ENCODE measurements around the gene GMPPA. TPM values are rescaled to one million over a fixed set of nuclear protein-coding genes. Genes with fewer than 3 reads are reported as not detected.

GMPPA gene
- total RNA-seq, 1 donor from 2014 or later = 54.0 TPM

DNA sequence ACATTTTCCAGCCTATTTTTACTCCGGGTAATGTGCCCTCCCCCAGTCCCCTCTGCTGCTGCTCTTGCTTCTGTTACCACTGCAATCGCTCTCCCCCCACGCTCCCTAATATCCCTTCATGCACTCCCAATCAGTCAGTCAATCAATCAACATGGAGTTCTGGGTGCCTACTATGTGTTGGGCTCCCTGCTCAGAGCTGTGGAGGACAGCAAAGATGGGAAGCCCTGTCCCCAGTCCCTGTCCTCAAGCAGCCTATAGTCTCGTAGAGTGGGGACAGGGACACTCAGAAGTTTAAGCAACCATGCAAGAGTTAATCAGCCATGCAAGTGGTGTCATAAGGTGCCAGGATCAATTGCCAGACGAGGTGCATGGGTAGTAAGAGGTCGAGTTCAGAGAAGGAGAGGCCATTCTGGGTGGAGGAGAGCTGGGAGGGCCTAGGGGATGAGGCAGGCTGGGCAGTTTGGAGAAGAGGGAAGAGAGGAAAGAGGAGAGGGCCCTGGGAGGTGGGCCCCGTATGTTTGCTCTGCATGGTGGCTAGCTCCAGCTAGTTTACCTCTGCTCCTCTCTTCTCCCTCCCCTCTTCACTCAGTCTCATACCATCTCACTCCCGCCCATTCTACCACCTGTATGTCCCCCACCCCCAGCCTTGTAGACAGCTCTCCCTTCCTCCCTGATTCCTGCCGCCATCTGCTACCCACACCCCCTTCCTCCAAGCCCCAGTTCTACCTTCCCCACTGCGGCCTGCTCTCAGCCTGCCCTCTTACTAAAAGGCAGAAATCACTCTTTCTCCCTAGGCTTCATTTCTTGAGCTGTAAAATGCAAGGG, 19.5 kb downstream of the GMPPA start:
- intact Hi-C loops (cut with micrococcal nuclease) = no loop called here

DNA sequence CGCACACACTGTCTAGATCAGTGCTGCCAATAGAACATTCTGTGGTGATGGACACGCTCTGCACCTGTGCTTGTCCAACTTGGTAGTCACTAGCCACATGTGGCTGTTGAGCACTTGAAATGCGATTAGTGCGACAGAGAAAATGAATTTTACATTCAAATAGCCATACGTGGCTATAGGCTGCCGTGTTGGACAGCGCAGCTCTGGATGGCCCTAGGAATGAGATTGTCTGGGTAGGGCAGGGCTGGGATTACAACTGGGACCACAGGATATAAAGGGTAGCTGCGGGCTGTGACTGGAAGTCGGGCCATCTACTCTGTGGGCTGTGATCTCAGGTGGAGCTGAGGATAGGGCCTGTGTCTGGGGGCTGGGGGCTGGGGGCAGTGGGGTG, 20.8 kb downstream of the GMPPA start:
- intact Hi-C loops (cut with micrococcal nuclease) = no loop called here

DNA sequence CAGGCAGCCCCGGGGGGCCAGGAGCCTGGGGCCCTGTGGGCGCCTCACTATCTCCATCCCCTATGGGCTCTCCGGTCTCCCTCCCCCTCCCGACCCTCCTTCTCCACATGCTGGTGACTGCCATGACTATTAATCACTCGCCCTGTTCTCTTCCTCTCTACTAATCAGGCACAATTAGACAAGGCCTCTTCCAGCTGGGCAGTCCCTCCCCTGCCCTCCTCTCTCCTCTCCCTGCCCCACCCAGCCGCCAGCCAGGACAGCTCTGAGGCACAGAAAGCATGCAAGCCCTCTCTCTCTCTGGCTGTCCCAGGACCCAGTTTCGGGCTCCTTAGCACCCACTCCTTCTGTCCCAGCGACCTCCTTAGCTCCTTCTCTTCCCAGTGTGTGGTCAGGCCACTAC, 21.4 kb downstream of the GMPPA start:
- intact Hi-C loops (cut with micrococcal nuclease) = no loop called here

DNA sequence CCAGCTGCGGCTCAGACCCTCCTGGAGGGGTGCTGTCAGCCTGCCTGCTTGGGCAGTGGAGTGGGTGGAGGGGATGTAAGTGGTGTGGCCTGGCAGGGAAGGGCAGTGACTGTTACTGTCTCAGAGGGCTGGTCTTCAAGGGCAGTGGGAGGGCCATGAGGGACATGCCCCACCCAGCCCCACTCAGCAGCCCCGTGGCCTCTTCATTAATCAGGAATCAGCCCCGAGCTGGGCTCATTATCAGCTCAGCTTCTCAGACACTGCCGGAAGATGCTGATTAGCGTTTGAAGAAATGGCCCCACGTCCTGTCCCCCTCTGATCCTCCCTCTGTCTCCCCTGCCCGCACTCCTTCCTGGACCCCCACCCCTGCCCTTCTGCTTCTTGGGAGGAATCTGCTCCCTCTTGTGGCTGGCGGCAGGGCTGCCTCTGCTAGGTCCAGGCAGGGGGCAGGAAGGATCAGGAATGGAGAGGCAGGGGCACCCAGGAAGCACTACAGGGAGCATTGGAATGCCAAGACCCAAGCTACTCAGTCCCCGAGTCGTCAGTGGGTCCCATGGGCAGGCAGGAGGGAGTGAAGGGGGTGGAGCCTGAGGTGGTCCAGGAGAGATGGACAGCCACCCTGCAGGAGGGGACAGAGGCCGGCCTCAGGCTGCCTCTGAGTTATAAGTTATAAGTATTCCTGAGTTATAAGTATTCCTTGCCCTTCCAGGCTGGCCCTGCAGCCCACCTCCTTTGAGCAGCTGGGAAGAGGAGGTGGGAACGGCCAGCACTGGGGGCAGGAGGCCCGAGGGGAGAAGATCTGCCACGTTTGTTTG, 22.6 kb downstream of the GMPPA start:
- intact Hi-C loops (cut with micrococcal nuclease) = no loop called here

DNA sequence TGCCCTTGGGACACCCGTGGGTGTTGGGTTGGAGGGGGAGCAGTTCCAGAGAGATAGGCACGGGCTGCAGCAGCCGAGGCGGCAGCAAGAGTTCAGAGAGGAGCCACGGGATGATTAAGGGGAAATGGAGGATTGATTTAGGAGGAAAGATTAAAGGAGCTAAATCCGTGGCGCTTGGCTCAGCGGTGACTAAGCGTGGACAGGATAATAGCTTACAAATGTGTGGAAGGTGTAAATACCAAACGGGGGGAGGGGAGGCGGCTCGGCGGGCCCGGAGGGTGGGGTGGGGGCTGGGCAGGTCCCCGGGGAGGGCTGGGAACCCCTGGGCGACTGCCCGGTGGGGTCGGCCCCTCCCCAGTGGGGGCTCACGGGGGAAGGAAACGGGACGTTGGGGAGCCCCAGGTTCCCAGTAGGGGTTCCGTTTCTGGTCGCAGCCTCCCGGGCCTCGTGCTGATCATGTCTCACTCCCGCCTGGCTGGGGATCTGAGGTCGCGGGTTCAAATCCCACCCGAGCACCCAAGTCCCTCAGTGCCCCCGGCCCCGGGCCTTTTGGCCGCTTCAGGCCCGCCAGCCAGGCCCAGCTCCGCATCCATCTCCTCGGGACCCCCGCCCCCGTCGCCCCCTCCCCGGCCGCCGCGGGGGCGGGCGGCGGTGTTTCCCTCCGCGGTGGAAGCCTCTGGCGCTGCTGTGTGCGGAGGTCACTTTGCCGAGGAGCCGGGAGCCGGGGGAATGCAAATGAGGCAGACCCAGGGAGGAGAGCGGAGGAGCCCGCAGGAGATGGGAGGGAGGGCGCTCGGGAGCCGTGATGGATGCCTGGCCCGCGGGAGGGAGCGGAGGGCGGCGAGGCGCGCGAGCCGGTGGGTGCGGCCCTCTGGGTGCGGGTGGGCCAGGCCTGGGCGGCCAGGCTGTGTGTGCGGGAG, 23.7 kb downstream of the GMPPA start:
- intact Hi-C loops (cut with micrococcal nuclease) = no loop called here

DNA sequence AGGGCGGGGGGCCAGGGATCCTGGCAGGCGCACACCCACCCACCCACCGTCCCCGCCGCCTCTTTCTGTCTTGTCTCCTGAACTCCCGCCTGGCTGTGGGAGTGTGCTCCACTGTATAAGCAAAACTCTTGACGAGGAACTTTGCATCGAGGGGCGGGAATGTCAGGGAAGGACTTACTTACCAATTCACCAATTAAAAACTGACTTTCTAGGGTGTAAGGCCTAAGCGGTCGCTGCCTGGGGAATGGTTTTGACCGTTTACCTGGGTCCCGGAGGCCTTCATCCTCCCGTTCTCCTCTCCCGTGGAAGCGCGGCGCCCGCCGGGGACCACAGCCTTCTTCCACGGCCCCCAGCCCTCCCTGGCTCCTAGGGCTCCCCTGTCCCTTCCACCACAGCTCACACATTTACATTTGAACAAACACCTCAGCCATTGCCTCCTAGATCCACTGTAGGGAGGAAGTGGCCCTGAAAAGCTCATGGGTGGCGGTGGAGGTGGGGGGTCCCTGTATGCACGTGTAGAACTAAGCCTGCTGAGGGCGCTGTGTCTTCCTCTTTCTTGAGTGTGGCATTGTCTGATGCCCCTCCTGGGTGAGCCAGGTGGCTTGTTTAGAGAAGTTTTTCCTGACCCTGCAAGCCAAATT, 24.5 kb downstream of the GMPPA start:
- intact Hi-C loops (cut with micrococcal nuclease) = no loop called here

DNA sequence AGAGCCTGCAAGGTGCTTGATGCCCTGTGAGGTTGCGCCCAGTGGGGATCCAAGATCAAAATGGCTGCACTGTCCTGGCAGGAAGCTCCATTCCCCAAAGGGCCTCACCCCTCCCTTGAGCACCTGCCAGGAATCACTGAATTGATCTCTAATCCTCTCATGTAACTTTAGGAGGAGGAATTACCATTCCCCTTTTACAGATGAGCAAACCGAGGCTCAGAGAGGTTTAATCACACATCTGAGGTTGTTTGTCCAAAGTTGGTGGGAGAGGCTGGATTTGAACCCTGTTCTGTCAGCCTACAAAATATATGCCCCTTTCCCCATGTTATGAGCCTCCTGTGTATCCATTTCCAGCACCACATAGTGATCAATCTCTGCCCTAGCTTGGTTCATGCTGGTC, 26.1 kb downstream of the GMPPA start:
- intact Hi-C loops (cut with micrococcal nuclease) = no loop called here

DNA sequence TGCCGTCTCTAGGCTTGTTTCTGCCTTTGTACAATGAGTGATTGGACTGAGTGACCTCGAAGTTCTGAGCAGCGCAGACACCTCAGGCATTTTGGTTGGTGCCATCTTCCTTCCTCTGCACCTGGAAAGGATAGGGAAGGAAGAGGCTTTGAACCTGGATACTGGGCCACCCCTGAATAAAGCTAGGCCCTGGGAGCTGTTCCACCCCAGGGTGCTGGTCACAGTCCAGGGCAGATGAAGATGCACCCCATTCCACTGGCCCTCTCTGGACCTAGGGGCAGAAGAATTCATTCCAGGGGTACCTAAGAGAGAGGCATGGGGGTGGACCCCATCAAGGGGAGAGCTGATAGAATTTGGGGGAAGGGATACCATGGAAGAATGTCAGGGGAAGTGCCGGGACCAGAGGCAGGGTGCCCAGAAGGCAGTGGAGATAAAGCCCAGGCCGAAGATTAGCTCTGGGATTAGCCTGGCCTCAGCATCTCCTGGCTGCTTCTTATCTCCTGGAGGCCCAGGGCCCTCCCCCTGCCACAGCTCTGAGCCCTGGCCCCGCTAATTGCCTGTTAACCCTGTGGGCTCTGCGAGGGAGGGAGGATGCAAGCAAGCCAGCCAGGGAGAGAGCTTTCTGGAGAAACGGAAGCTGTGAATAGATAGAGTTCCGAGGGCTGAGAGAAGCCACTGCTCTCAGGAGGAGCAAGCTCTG, 27.0 kb downstream of the GMPPA start:
- intact Hi-C loops (cut with micrococcal nuclease) = no loop called here

DNA sequence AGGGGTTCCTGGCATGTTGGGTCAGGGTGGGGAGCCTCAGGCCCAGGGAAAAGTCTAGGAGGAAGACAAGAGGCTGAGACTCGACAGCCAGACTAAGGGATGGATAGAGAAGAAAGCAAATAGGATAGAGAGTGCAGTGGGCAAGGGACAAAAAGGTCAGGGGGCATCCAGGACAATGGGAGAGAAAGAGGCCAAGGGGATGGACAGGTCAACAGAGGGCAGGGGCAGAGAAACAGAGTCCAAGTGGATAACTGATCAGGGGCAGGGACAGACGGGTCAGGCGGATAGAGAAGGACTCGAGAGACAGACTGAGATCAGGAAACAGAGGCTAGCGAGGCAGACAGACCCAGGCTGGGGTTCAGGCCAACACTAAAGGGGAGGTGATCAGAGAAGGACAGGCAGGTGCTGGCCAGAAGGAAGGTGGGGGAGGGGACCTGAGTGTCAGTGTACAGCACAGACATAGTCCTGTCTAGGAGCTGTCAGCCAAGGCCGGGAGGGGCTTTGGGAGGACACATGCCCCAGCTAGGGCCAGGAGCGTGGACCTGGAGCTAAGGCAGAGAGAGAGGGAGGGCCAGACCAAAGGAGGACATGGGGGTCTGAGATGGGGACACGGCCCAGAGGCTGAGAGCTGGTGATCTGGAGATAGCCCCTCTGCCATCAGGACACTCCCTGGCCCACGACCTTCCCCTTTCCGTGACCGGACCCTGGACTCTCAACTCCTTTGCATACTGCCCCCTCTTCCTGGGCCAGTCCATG, 27.8 kb downstream of the GMPPA start:
- intact Hi-C loops (cut with micrococcal nuclease) = no loop called here

DNA sequence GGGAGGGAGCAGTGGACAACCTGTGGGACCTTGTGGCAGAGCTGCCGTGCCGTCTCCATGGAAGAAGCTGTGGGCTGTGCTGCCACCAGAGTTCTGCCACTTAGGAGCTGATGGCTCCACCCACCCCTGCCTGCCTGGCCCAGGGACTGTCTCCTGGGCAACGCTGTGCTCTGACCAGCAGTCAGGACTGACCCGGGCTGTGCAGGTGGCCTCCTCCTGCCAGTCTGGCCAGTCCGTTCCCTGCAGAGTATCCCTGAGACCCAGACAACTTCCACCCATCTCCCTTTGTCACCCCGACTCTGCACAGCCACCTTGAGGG, 28.3 kb downstream of the GMPPA start:
- intact Hi-C loops (cut with micrococcal nuclease) = no loop called here

DNA sequence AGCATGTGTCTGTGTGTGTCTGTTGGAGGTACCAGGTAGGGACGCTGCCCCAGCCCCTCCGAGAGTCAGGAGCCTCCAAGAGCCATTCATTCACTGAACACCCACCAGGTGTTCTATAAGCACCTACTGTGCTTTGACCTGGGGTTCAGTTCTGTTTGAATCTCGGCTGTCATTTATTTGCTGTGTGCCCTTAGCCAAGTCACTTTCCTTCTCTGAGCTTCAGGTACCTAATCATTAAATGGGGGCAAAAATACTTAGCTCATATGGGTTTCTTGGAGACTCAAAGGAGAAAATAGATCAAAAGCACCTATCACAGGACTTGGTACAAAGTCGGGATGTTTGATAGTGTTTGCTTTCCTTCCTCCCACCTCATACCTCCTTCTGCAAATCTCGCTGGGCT, 28.8 kb downstream of the GMPPA start:
- intact Hi-C loops (cut with micrococcal nuclease) = no loop called here

DNA sequence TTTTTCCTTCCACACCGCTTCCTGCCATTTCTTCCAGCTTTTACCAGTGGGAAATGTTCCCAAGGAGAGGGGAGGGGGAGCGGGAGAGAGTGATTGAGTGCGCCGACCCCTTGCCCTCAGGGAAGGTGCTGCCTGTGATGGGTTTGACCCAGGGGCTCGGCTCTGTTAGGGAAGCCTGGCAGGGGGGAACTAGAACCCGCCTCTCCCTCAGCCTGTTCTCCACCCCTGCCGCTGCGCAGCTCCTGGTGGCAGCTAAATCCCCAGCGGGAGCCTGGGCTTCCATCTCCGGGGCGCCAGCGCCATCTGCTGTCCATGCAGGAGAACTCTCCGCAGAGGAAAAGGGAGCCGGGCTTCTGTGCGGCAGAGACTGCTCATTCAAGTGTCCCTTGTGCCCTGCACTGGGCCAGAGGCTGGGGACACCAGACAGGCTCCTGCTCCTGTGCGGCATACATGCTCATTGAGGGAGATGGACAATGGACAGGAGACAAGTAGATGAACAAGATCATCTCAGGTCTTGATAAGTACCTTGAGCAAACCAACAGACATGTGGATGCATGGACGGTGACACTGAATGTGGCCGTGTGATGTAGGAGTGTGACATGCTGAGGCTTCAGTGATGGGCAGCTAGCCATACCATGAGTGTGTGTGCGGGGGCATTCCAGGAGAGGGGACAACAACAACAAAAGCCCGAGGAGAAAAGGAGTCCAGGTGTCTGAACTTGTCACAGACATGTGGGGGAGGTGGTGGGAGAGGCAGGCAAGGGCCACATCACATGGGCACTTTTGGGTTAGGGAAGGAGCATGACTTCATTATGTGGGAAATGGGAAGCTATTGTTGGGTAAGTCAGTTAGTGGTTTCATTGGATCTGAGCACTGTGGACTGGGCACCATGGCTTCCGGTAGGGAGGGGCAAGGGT, 31.6 kb downstream of the GMPPA start:
- intact Hi-C loops (cut with micrococcal nuclease) = loop anchor here (1.0 kb wide), 6 partner anchors 11 to 127 kb away; no protein-coding TSS in a partner anchor

DNA sequence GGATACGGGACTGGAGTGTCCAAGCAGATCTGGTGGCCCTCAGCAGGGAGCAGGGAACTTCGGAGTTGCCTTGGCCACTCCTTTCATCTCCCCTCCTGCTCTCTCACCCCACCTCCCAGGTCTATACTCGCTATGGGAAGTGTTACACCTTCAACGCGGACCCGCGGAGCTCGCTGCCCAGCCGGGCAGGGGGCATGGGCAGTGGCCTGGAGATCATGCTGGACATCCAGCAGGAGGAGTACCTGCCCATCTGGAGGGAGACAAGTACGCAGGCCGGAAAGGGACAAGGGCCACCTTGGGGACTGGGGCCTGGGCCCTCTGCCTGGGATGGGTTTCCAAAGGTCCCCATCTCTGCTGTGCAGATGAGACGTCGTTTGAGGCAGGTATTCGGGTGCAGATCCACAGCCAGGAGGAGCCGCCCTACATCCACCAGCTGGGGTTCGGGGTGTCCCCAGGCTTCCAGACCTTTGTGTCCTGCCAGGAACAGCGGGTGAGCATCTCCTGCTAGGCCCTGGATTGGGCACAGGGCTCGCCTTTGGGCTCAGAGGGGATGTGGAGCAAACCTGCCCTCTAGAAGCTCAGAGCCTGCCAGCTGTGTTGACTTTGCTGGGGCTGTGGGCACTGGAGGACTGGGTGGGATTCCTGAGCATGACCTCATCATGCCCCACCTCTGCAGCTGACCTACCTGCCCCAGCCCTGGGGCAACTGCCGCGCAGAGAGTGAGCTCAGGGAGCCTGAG, 33.1 kb downstream of the GMPPA start:
- intact Hi-C loops (cut with micrococcal nuclease) = no loop called here

DNA sequence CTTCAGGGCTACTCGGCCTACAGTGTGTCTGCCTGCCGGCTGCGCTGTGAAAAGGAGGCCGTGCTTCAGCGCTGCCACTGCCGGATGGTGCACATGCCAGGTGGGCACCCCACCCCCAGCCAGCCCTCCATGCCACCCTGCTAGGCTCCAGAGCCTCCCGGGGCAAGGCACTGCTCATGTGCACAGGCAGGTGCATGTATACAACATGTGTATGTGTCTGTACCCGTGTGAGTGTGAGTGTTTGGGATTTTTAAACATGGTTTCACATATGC, 33.6 kb downstream of the GMPPA start:
- intact Hi-C loops (cut with micrococcal nuclease) = no loop called here

DNA sequence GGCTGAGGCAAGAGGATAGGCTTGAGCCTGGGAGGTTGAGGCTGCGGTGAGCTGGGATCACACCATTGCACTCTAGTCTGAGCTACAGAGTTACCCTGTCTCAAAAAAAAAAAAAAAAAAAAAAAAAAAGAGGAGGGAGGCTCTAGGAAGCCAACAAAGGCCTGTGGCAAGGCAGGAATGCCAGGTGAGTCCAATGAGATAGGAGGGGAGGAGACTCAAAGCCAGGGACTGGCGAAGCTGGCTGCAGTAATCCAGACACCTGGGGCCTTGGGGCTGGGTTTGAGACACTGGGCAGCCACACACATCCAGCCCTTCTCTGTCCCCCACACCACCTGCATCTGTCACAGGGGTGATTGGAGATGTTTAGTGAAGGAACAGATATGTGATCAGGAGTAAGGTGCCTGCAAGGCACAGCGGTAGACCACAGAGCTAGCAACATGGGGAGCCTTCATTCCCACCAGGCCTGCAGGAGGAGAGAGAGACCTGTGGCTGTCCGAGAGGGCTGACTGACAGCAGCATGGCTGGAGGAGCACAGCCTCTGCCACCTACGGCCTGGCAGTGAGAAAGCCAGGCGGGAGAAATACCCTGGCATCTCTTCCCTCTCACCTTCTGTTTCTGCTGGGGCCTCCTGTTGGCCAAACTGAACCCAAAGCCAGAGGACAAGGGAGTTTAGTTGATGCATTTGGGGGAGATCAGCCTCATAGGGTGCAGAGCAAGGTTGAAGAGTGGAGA, 35.4 kb downstream of the GMPPA start:
- intact Hi-C loops (cut with micrococcal nuclease) = no loop called here

DNA sequence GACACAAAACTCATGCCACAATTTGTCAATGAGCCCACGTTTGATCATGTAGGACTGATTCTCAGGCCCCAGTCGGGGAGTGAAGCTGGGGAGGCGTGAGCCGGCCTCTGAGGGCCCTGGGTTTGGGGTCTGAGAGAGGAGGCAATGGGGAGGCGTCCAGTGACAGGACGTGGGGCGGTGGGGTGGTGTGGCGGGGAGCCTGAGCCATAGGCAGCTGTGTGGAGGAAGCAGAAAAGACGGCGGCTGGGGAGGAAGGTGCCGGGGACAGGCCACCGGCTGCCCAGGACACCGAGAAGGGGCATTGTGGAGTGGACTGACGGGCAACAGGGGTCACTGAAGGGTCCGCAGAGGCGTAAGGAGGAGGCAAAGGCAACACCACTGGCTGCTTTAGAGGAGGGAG, 37.7 kb downstream of the GMPPA start:
- intact Hi-C loops (cut with micrococcal nuclease) = no loop called here

DNA sequence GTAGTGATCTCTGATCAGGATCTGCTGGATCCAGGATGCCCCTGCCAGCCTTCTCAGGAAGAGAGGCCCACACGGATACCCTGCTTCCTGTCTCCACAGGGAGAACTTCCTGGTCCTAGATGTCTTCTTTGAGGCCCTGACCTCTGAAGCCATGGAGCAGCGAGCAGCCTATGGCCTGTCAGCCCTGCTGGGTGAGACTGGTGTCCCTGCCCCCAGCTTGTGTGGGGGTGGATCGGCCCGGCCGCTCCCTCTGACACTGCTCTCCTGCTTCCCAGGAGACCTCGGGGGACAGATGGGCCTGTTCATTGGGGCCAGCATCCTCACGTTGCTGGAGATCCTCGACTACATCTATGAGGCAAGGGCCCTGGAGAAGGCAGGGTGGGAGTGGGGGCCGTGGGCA, 38.3 kb downstream of the GMPPA start:
- intact Hi-C loops (cut with micrococcal nuclease) = no loop called here

Measured in T-helper 1 cell treated with Interleukin-12 subunit alpha and Interleukin-12 subunit beta and Interleukin-4 antibody, amounts not matched to agents 30 ng/mL and 1 ng/mL, for 36 hours (primary cell).